Astrocyte (in vitro differentiated cells and primary cell): ENCODE data around the gene ZMPSTE24. TPM values are rescaled to one million over a fixed set of nuclear protein-coding genes. Genes with fewer than 3 reads are reported as not detected.
"Not testable (repeated sequence)": the region's sequence is repeated elsewhere in the genome, so short reads cannot be mapped to it uniquely, and the experiment has no call there.

Experiments
- DNase-seq: peaks from one replicate; pipeline ENCODE4 v3.0.0-alpha.2; 2010; ENCODE audit warnings: low read depth
- FAIRE-seq: peaks from 2 replicates; lab custom pipeline; 2011; peaks lifted over from hg19 to GRCh38; lab: Jason Lieb, UNC
- H2AFZ ChIP-seq: 2 replicates; pipeline ENCODE4 v1.6.0; 2012; ENCODE audit warnings: low read depth, low read length, inconsistent platforms
- H3K27ac ChIP-seq: 2 replicates; pipeline ENCODE4 v1.5.1; 2011; ENCODE audit warnings: low read depth, low read length, inconsistent platforms
- H3K27me3 ChIP-seq: 2 replicates; pipeline ENCODE4 v1.6.0; 2011; ENCODE audit warnings: low read length, inconsistent platforms; ENCODE audit not compliant: insufficient read depth
- H3K36me3 ChIP-seq: 2 replicates; pipeline ENCODE4 v1.5.1; 2011; ENCODE audit warnings: low read length, inconsistent platforms; ENCODE audit not compliant: insufficient read depth
- H3K4me1 ChIP-seq: 2 replicates; pipeline ENCODE4 v1.5.1; 2011; ENCODE audit warnings: low read length, inconsistent platforms; ENCODE audit not compliant: insufficient read depth
- H3K4me2 ChIP-seq: 2 replicates; pipeline ENCODE4 v1.6.0; 2012; ENCODE audit warnings: low read length, inconsistent platforms
- H3K4me3 ChIP-seq: 2 replicates; pipeline ENCODE4 v1.5.1; 2011; ENCODE audit warnings: low read depth, mild to moderate bottlenecking, low read length, inconsistent platforms; ENCODE audit not compliant: insufficient read depth
- H3K79me2 ChIP-seq: 2 replicates; pipeline ENCODE4 v1.6.0; 2012; ENCODE audit warnings: mild to moderate bottlenecking, low read length, inconsistent platforms; ENCODE audit not compliant: insufficient read depth
- H3K9ac ChIP-seq: 2 replicates; pipeline ENCODE4 v1.6.0; 2012; ENCODE audit warnings: mild to moderate bottlenecking, low read length, inconsistent platforms
- H3K9me3 ChIP-seq: 2 replicates; pipeline ENCODE4 v1.5.1; 2012; ENCODE audit warnings: low read depth, mild to moderate bottlenecking, low read length, inconsistent platforms; ENCODE audit not compliant: insufficient read depth
- H4K20me1 ChIP-seq: 2 replicates; pipeline ENCODE4 v1.6.0; 2012; ENCODE audit warnings: low read length, inconsistent platforms; ENCODE audit not compliant: insufficient read depth
- H3K27ac Mint-ChIP-seq: one replicate; pipeline ENCODE4 v1.8.0; 2021; ENCODE audit warnings: mild to moderate bottlenecking, mixed read lengths; ENCODE audit not compliant: unreplicated experiment
- H3K27me3 Mint-ChIP-seq: one replicate; pipeline ENCODE4 v1.8.0; 2021; ENCODE audit warnings: low read depth, mixed read lengths; ENCODE audit not compliant: unreplicated experiment
- H3K36me3 Mint-ChIP-seq: one replicate; pipeline ENCODE4 v1.8.0; 2021; ENCODE audit warnings: low read depth, mixed read lengths; ENCODE audit not compliant: unreplicated experiment
- H3K4me1 Mint-ChIP-seq: one replicate; pipeline ENCODE4 v1.8.0; 2021; ENCODE audit warnings: low read depth, mixed read lengths; ENCODE audit not compliant: unreplicated experiment
- H3K4me3 Mint-ChIP-seq: one replicate; pipeline ENCODE4 v1.8.0; 2021; ENCODE audit warnings: mild to moderate bottlenecking, moderate library complexity, mixed read lengths; ENCODE audit not compliant: unreplicated experiment
- H3K9me3 Mint-ChIP-seq: one replicate; pipeline ENCODE4 v1.8.0; 2021; ENCODE audit warnings: mild to moderate bottlenecking, mixed read lengths; ENCODE audit not compliant: unreplicated experiment
- CTCF ChIP-seq: IDR thresholded peaks from 2 replicates; pipeline ENCODE4 v1.5.1; 2011; ENCODE audit warnings: low read depth, mild to moderate bottlenecking, inconsistent platforms, low read length, moderate library complexity; ENCODE audit not compliant: insufficient read depth
- EZH2 ChIP-seq: IDR thresholded peaks from 2 replicates; pipeline ENCODE4 v1.6.1; 2012; ENCODE audit warnings: mild to moderate bottlenecking, low read length, inconsistent platforms; ENCODE audit not compliant: insufficient read depth
- total RNA-seq: library from RNA; stranded (reverse); gene quantifications from 2 replicates; pipeline ENCODE4 v1.2.1, GENCODE V29; 2021

ZMPSTE24 gene
- total RNA-seq, 1 donor from 2014 or later, result 62.4 TPM

DNA sequence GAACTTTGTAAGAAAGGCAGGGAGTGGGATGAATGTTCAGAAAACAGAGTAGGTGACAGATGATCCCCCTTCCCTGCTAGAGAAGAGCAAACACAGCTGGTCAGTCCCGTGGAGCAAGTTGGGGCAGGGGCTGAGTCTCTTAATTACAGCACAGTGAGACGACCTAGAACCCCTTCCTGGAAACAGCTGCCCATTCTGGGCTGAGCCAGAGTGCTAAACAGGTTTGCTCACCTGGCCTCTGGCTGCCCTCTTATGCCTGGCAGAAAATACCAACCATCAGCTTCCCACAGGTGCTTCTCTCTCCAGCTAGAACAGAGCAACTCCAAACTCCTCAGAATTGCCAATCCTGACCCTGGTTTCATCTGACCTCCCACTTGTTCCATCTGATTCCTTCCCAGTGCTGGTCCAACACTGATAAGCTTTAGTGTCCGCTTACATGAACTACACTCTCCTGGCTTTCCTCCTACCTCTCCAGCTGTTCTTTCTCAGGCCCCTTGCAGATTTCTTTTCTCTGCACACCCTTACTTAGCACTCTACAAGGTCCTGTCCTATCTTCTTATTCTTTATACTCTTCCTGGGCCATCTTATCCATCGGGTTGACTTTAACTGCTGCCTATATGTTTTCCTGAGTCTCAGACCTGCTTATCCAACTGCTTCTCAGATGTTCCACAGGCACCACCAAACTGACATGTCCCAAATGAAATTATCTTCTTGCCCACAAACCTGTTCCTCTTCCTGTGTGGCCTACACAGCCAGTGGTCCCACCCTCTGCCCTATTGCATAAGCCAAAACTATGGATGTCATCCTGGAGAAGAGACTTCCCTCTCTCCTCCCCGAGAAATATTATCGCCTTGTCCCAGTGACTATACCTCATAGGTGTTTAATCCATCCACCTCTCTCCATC is 81.6 kb downstream of the ZMPSTE24 start:
- Histone ChIP-seq H3K4me3 (no peak overlapping the region), H3K9me3 (no peaks in the 10 kb centered on the region), H3K27me3 (peaks cover 9% of the 10 kb centered on the region), H3K4me1 (no peaks in the 10 kb centered on the region), H3K4me2 (no peak overlapping the region), H2AFZ (no peak overlapping the region), H4K20me1 (no peaks in the 10 kb centered on the region), H3K36me3 (no peaks in the 10 kb centered on the region), H3K79me2 (no peaks in the 10 kb centered on the region), H3K9ac (no peak overlapping the region), H3K27ac (no peak overlapping the region)
- no peak for TF ChIP-seq CTCF
- TF ChIP-seq EZH2, result no peak
- DNase-seq (no peak), FAIRE-seq (no peak)
- Mint-ChIP-seq H3K27me3 (peaks cover 33% of the 10 kb centered on the region), H3K9me3 (peaks cover 13% of the 10 kb centered on the region), H3K27ac (no peak overlapping the region), H3K36me3 (no peaks in the 10 kb centered on the region), H3K4me3 (no peak overlapping the region), H3K4me1 (no peaks in the 10 kb centered on the region)

GRCh38 chr1:40341491-40342380 is 83.7 kb downstream of the ZMPSTE24 start:
- Histone ChIP-seq H2AFZ (no peak overlapping the region), H3K36me3 (no peaks in the 10 kb centered on the region), H3K9ac (no peak overlapping the region), H3K27ac (no peak overlapping the region), H3K79me2 (no peaks in the 10 kb centered on the region), H3K4me1 (no peaks in the 10 kb centered on the region), H4K20me1 (no peaks in the 10 kb centered on the region), H3K27me3 (peaks cover 9% of the 10 kb centered on the region), H3K4me3 (no peak overlapping the region), H3K9me3 (no peaks in the 10 kb centered on the region), H3K4me2 (no peak overlapping the region)
- DNase-seq, result no peak
- Mint-ChIP-seq H3K9me3 (peaks cover 13% of the 10 kb centered on the region), H3K4me3 (no peak overlapping the region), H3K36me3 (no peaks in the 10 kb centered on the region), H3K27ac (no peak overlapping the region), H3K27me3 (peaks cover 31% of the 10 kb centered on the region), H3K4me1 (no peaks in the 10 kb centered on the region)
- no peak for TF ChIP-seq EZH2
- TF ChIP-seq CTCF, result no peak
- no peak for FAIRE-seq

- not testable (repeated sequence) for H3K4me3 Mint-ChIP-seq, H3K79me2 ChIP-seq, H3K27me3 ChIP-seq, DNase-seq, H3K4me2 ChIP-seq, H3K4me1 Mint-ChIP-seq, H3K36me3 ChIP-seq, H3K27ac Mint-ChIP-seq, H3K9ac ChIP-seq, H3K36me3 Mint-ChIP-seq, FAIRE-seq, H3K9me3 ChIP-seq, H2AFZ ChIP-seq, H3K27ac ChIP-seq, H4K20me1 ChIP-seq, H3K4me3 ChIP-seq, H3K4me1 ChIP-seq
- peaks cover 13% of the 10 kb centered on the region for H3K9me3 Mint-ChIP-seq
- peaks cover 31% of the 10 kb centered on the region for H3K27me3 Mint-ChIP-seq
Measured at GRCh38 chr1:40342381-40342717, 84.3 kb downstream of the ZMPSTE24 start.

Other genes with a start within 250 kb of the ZMPSTE24 start
- gene CAP1, start 217.5 kb upstream of the ZMPSTE24 start, total RNA-seq, result 929 and 930 TPM in 2 replicates
- gene PPT1, start 161.0 kb upstream of the ZMPSTE24 start, total RNA-seq, result 33.1 and 37.0 TPM in 2 replicates
- gene RLF, start 96.8 kb upstream of the ZMPSTE24 start, total RNA-seq, result 15.0 and 15.4 TPM in 2 replicates
- gene TMCO2, start 10.3 kb upstream of the ZMPSTE24 start, total RNA-seq, result not detected in 2 replicates
- 1.5 and 2.1 TPM in 2 replicates for gene COL9A2, start 59.0 kb downstream of the ZMPSTE24 start, total RNA-seq
- gene SMAP2, start 115.5 kb downstream of the ZMPSTE24 start, total RNA-seq, result 16.8 and 18.3 TPM in 2 replicates
- gene ZFP69B, start 192.2 kb downstream of the ZMPSTE24 start, total RNA-seq, result 4.3 and 5.4 TPM in 2 replicates
- gene ZFP69, start 219.1 kb downstream of the ZMPSTE24 start, total RNA-seq, result 1.4 and 1.8 TPM in 2 replicates